Adrenal gland (tissue), 5 donors: Measurements from ENCODE around the gene APH1B.

Experiments used
- POLR2A ChIP-seq, 2 donors: fragments of 450-650 bp; IDR thresholded peaks; one replicate each; pipeline ENCODE4 v1.6.1; 2017; ENCODE audit warnings: antibody characterized with exemption in 2 of 2, mild to moderate bottlenecking in 2 of 2, moderate library complexity in 1 of 2
- TF ChIP-seq, protein P1 (sequence below), 6 experiments: fragments of 450-650 bp in 4 of 6; fragments of 200-600 bp in 2 of 6; sonication (generic) in 1 of 6; IDR thresholded peaks; 1 replicate in 5 of 6; 2 replicates in 1 of 6; pipeline versions ENCODE4 v1.5.1 to v1.8.0; 2016 to 2021; ENCODE audit warnings: antibody characterized with exemption in 6 of 6, mild to moderate bottlenecking in 2 of 6, moderate library complexity in 1 of 6
- donor health status: DM: no; HTN: no; CAD: no.

DNA sequence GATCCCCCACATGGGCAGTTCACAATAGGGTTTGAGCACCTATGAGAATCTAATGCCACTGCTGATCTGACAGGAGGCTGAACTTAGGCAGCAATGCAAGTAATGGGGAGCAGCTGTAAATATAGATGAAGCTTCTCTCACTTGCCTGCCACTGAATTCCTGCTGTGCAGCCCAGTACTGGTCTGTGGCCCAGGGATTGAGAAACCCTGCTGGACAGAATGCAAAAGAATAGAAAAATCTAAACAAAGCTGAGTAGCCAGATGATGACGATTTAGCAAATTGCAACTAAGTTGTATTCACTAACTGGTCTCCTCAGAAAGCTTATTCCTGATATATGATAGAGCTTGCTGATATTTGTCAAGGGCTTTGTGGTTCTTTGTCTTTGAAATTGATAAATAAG lies 34.3 kb upstream of the APH1B start:
- TF ChIP-seq, protein P1, sequence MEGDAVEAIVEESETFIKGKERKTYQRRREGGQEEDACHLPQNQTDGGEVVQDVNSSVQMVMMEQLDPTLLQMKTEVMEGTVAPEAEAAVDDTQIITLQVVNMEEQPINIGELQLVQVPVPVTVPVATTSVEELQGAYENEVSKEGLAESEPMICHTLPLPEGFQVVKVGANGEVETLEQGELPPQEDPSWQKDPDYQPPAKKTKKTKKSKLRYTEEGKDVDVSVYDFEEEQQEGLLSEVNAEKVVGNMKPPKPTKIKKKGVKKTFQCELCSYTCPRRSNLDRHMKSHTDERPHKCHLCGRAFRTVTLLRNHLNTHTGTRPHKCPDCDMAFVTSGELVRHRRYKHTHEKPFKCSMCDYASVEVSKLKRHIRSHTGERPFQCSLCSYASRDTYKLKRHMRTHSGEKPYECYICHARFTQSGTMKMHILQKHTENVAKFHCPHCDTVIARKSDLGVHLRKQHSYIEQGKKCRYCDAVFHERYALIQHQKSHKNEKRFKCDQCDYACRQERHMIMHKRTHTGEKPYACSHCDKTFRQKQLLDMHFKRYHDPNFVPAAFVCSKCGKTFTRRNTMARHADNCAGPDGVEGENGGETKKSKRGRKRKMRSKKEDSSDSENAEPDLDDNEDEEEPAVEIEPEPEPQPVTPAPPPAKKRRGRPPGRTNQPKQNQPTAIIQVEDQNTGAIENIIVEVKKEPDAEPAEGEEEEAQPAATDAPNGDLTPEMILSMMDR (IDR thresholded peaks at IDR 0.05) = no peak
- TF ChIP-seq POLR2A (IDR thresholded peaks at IDR 0.05) = no peak
